ENCODE results near the gene SH3BGRL2. TPM values are rescaled to one million over a fixed set of nuclear protein-coding genes. Genes with fewer than 3 reads are reported as not detected.

The SH3BGRL2 gene
- total RNA-seq, 1 donor: 2.2 TPM

DNA sequence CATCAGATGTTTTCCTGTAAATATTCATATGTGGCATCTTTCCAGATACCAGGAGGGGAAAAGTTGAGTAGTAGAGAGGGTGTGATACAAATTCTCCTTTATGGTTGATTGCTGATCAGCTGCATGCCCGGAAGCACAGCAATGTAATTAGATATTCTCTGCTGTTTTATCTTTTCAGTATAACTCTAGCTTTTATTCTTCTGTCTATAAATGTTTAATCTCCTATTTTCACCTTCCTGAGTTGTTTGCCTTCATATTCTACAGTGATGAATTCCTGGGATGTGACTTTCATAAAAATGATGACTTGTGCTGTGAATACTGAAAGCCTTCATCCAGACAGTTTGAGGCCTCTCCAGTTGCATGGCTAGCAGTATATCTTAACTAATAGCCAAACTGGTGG is 53.7 kb downstream of the SH3BGRL2 start:
- Histone ChIP-seq H3K27me3 (ENCODE audit: insufficient read depth, low read length) (no peaks in the 10 kb centered on the region), H3K4me1 (ENCODE audit: insufficient read depth, low read length) (no peaks in the 10 kb centered on the region), H2AFZ (ENCODE audit: low read length) (no peak overlapping the region), H3K4me2 (ENCODE audit: insufficient read depth, low read length) (no peak overlapping the region), H4K20me1 (ENCODE audit: insufficient read depth, low read length) (no peaks in the 10 kb centered on the region), H3K36me3 (ENCODE audit: insufficient read depth, low read length) (no peaks in the 10 kb centered on the region), H3K9me3 (ENCODE audit: low read depth, low read length) (no peaks in the 10 kb centered on the region), H3K79me2 (ENCODE audit: insufficient read depth, low read length) (no peaks in the 10 kb centered on the region), H3K27ac (ENCODE audit: low read depth, low read length) (no peak overlapping the region), H3K4me3 (ENCODE audit: insufficient read depth, low read length) (no peak overlapping the region)
- no peak for DNase-seq (ENCODE audit: insufficient read length, low spot score, missing footprints)
- TF ChIP-seq, protein P1, sequence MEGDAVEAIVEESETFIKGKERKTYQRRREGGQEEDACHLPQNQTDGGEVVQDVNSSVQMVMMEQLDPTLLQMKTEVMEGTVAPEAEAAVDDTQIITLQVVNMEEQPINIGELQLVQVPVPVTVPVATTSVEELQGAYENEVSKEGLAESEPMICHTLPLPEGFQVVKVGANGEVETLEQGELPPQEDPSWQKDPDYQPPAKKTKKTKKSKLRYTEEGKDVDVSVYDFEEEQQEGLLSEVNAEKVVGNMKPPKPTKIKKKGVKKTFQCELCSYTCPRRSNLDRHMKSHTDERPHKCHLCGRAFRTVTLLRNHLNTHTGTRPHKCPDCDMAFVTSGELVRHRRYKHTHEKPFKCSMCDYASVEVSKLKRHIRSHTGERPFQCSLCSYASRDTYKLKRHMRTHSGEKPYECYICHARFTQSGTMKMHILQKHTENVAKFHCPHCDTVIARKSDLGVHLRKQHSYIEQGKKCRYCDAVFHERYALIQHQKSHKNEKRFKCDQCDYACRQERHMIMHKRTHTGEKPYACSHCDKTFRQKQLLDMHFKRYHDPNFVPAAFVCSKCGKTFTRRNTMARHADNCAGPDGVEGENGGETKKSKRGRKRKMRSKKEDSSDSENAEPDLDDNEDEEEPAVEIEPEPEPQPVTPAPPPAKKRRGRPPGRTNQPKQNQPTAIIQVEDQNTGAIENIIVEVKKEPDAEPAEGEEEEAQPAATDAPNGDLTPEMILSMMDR (IDR thresholded peaks at IDR 0.05; ENCODE audit: extremely low read depth, low read depth, low read length): no peak

DNA sequence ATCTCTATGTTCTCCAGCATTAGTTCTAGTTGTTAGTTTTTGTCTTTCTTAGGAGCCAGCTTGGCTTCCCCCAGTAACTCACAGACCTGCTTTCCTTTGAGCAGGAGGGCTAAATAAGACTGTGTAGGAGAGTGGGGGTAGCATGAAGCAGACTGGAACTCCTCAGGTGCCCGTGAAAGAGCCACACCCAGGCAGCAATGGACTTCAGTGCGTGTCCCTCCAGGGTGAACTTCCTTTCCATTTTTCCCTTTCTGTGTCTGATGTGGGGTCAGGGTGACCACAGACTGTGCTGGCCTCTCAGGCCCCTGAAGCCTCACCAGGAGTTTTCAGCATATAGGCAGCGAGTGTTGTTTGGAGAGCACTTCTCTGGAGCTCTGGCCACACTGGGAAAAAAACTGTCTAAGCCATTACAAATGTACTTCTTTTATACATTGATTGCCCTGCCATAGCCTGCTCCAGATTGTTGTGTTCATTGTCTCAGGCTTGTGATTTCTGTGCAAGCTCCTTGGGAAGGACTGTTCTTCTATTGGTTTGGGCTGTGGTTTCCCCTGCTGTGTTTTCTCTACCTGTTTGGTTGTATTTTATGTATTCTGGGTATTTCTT is 55.7 kb downstream of the SH3BGRL2 start:
- H3K4me1 ChIP-seq (ENCODE audit: insufficient read depth, low read length): no peaks in the 10 kb centered on the region
- no peaks in the 10 kb centered on the region for H3K27me3 ChIP-seq (ENCODE audit: insufficient read depth, low read length)
- H4K20me1 ChIP-seq (ENCODE audit: insufficient read depth, low read length): no peaks in the 10 kb centered on the region
- H3K4me3 ChIP-seq (ENCODE audit: insufficient read depth, low read length): no peak overlapping the region
- no peaks in the 10 kb centered on the region for H3K79me2 ChIP-seq (ENCODE audit: insufficient read depth, low read length)
- H3K36me3 ChIP-seq (ENCODE audit: insufficient read depth, low read length): no peaks in the 10 kb centered on the region
- TF ChIP-seq, protein P1 (IDR thresholded peaks at IDR 0.05; ENCODE audit: extremely low read depth, low read depth, low read length): no peak
- no peak overlapping the region for H3K4me2 ChIP-seq (ENCODE audit: insufficient read depth, low read length)
- H2AFZ ChIP-seq (ENCODE audit: low read length): no peak overlapping the region
- DNase-seq (ENCODE audit: insufficient read length, low spot score, missing footprints): no peak
- no peaks in the 10 kb centered on the region for H3K9me3 ChIP-seq (ENCODE audit: low read depth, low read length)
- H3K27ac ChIP-seq (ENCODE audit: low read depth, low read length): no peak overlapping the region

DNA sequence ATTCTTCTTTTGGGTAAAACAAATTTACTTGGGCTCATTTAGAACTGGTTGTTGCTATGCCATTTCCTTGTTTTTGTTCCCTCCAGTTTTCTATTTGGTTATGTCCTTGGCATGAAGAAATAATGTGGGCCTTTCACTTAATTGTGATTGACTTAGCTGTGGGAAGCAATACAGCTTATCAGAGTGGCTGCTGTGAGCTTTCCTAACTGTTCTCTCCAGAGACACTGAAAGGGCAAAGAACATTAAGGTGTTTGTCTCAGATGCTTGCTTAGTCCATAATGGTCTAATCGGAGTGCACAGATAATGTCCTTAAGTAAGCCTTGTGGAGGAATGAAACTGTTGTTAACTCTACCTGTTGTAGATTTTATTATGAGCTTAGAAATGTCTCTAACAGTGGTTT is 56.6 kb downstream of the SH3BGRL2 start:
- Histone ChIP-seq H3K27me3 (ENCODE audit: insufficient read depth, low read length) (no peaks in the 10 kb centered on the region), H3K79me2 (ENCODE audit: insufficient read depth, low read length) (no peaks in the 10 kb centered on the region), H3K36me3 (ENCODE audit: insufficient read depth, low read length) (no peaks in the 10 kb centered on the region), H3K4me1 (ENCODE audit: insufficient read depth, low read length) (no peaks in the 10 kb centered on the region), H3K4me3 (ENCODE audit: insufficient read depth, low read length) (no peak overlapping the region), H3K9me3 (ENCODE audit: low read depth, low read length) (no peaks in the 10 kb centered on the region), H4K20me1 (ENCODE audit: insufficient read depth, low read length) (no peaks in the 10 kb centered on the region), H3K27ac (ENCODE audit: low read depth, low read length) (no peak overlapping the region), H2AFZ (ENCODE audit: low read length) (no peak overlapping the region), H3K4me2 (ENCODE audit: insufficient read depth, low read length) (no peak overlapping the region)
- DNase-seq (ENCODE audit: insufficient read length, low spot score, missing footprints): no peak
- TF ChIP-seq, protein P1 (IDR thresholded peaks at IDR 0.05; ENCODE audit: extremely low read depth, low read depth, low read length): no peak

DNA sequence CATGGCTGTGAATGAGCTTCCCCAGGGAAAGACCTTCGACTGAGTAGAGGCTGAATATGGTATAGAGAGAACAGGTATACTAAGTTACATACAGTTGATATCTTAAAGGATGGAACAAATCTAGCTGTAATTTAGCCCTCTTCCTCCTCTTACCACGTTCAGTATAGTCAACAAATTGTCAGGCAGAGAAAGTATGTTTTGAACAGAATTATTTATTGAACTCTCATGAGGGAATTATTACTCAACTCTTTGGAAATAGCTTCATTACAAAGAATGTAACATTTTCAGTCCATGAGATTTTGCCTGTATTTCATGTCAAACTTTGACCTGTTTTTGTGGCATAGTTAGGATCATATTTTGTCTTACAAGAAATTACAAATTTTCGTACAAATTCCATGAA is 63.0 kb downstream of the SH3BGRL2 start:
- Histone ChIP-seq H3K79me2 (ENCODE audit: insufficient read depth, low read length) (no peaks in the 10 kb centered on the region), H4K20me1 (ENCODE audit: insufficient read depth, low read length) (no peaks in the 10 kb centered on the region), H3K36me3 (ENCODE audit: insufficient read depth, low read length) (no peaks in the 10 kb centered on the region), H3K4me1 (ENCODE audit: insufficient read depth, low read length) (no peaks in the 10 kb centered on the region), H3K9me3 (ENCODE audit: low read depth, low read length) (no peaks in the 10 kb centered on the region), H3K4me3 (ENCODE audit: insufficient read depth, low read length) (no peak overlapping the region), H3K4me2 (ENCODE audit: insufficient read depth, low read length) (no peak overlapping the region), H2AFZ (ENCODE audit: low read length) (no peak overlapping the region), H3K27me3 (ENCODE audit: insufficient read depth, low read length) (no peaks in the 10 kb centered on the region), H3K27ac (ENCODE audit: low read depth, low read length) (no peak overlapping the region)
- no peak for DNase-seq (ENCODE audit: insufficient read length, low spot score, missing footprints)
- TF ChIP-seq, protein P1 (IDR thresholded peaks at IDR 0.05; ENCODE audit: extremely low read depth, low read depth, low read length): no peak

All from osteoblast (primary cell).